GM21825 (cell line): Measurements from ENCODE around the gene CRYAA.

Source experiments
- ATAC-seq: cut with Tn5 transposase; IDR thresholded peaks from one replicate; pipeline ENCODE4 v1.9.1; 2021; ENCODE audit warnings: mild to moderate bottlenecking, moderate library complexity; ENCODE audit not compliant: unreplicated experiment

Gene CRYAA

DNA sequence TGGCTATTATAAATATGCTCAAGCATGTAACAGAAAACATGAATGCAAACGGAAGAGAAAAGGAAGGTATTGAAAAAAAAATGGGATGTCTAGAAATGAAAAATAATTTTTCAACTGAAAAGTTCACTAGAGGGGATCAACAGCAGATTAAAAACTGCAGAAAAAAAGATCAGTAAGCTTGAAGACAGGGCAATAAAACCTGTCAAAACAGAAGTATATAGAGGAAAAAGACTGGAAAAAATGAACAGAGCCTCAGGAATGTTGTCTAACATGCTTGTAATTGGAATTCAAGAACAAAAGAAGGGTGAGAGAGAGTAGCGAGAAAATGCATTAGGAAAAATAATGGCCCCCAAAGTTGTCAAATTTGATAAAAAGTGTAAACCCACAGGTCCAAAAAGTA lies 29.6 kb downstream of the CRYAA start:
- no peak for ATAC-seq

DNA sequence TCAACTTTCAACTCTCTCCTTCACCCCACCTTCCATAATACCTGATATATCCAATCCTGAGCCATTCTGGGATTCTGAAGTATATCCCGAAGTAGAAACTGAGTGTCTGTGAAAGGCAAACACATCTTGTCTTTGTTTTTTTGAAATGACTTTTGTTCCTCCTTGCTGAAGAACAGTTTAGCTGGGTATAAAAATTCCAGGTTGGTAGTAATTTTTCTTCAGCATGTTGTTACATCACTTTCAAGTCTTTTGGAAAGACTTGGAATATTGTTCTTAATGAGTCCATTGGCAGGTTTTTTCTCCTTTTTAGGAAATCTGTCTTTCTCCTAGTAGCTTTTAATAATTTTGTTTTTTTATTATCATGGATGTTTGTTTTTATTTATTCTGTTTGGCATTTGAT lies 32.7 kb downstream of the CRYAA start:
- no peak for ATAC-seq

DNA sequence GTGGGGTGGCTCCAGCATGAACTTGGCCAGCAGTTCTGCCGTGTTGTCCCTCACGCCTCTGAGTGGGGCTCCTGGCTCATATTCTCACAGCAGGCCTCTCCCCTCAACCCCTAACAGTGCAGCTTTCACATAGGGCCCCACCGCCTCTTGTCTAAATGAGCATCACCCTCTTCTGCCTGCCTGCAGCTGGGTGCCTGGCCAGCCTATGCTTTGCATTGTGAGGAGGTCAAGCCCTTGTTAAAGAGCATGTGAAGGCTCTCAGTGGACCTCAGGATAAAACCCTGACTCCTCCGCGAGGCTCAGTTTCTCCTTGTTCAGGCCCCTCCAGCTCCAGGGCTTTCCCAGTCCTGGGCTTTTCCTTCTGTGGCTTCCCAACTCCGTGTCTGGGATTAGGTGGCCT lies 34.8 kb downstream of the CRYAA start:
- ATAC-seq: no peak

DNA sequence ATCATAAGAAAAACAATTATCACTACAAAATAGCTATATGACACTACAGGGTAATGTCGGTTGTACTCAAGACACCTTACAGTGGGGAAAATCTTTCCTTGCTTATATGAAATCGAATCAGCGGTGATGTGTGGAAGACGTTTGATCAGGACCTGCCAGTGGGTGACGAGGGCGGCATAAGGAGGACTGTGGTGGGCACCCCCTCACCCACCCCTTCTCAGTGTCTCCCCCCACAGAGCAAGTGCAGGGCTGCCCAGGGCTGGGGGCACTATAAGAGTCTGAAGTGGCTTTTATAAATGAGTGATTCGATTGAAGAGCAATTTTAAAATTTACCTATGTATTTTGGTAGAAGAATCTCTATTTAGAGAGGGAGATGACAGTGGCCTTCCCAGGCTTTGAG lies 35.8 kb downstream of the CRYAA start:
- ATAC-seq: no peak

GRCh38 chr21:43206231-43207042 lies 37.6 kb downstream of the CRYAA start:
- ATAC-seq: no peak

DNA sequence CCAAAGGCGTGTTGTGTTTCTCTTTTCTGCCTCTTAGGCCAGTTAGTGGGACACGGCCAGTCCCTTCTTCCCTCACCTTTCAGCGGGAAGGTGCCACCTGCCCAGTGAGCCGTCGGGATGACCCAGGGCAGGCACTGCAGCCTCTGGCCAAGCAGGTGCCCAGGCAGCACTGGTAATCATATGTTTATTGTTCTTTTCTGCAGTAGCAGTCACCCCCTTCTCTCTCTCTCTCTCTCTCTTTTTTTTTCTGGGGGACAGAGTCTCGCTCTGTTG lies 38.2 kb downstream of the CRYAA start:
- ATAC-seq: no peak

DNA sequence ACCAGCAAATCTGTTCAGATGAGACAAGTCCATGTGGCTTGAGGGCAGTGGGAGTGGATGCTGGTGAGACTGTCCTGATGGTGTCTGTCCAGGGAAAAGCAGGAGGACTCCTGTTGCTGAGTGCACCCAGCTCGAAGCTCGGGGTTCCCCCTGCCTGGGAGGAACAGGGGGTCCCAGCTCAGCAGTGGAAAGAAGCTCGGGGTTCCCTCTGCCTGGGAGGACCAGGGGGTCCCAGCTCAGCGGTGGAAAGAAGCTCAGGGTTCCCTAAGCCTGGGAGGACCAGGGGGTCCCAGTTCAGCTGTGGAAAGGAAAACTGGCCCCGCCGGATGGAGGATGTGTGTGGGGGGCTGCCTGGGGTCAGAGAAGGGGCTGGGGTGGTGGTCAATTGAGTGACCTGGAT lies 39.1 kb downstream of the CRYAA start:
- no peak for ATAC-seq

GRCh38 chr21:43208561-43209332 lies 39.9 kb downstream of the CRYAA start:
- ATAC-seq: no peak

DNA sequence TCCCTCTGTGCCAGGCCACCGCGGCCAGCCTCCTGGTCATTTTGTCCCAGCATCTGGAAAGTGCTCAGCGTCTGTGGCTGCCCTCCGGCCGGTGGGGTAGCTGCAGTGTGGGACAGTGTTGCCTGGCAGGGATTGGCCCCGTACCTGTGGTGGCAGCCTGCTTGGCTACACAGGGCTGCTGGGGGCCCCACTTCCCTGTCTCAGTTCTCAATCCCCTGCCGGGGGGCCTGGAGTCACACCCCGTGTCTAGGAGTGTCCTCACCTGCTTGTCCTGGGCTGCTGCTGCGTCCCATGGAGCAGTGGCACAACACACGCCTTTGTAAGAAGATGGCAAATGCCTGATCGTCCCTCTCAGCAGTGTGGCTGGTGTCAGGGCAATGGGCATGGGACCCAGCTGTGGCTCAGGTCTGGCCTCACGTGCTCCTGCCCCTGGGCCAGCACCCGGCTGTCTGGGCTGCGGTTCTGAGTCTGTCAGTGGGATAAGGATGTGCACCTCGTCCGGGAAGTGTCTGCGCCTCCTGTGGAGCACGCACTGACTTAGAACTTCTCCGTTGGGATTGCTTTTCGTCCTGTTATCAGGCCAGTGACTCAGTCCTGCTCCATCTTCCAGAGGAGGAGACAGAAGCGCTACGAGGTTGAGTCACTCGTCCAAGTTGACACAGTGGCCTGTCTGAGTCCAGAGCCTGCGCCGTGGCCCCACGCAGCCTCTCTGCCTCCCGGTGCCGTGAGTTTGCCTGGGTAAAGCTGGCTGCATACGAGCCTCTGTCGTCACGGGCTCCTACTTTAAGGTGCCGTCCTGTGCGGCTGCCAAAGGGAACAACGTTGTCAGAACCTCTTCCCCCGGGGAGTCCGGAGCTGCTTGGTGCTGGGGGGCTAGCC lies 41.0 kb downstream of the CRYAA start:
- ATAC-seq: no peak

DNA sequence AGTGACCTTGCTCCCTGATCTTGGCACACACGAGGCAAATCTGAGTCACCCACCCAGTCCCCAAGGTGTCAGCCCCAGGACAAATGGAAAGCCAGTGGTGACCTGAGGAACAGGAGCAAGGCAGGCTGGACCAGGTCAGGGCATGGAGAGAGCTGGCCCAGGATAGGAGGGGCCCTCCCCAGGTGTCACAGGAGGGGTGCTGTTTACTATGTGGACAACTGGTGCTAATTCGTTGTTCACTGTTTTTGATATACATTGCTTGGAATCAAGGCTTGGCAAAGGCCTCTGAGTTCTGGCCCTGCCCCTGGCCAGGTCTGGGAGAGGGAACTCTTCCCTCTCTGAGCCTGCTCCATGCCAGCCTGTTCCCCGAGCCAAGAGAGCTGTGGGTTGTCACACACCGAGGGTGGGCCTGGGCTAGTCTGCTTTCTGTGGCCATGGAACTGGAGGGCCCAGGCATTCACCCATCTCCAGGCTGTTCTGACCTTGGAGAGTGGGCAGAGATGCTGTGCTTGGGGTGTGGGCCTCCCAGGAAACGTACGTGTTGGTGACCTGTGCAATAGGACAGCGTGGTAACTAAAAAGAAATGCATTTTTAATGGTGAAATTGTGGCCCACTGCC lies 41.8 kb downstream of the CRYAA start:
- ATAC-seq: no peak

GRCh38 chr21:43211072-43211759 lies 42.4 kb downstream of the CRYAA start:
- ATAC-seq: no peak

- ATAC-seq: no peak
Measured at GRCh38 chr21:43211760-43212115, 42.9 kb downstream of the CRYAA start.
